ENCODE data around the gene CMA1.

DNA sequence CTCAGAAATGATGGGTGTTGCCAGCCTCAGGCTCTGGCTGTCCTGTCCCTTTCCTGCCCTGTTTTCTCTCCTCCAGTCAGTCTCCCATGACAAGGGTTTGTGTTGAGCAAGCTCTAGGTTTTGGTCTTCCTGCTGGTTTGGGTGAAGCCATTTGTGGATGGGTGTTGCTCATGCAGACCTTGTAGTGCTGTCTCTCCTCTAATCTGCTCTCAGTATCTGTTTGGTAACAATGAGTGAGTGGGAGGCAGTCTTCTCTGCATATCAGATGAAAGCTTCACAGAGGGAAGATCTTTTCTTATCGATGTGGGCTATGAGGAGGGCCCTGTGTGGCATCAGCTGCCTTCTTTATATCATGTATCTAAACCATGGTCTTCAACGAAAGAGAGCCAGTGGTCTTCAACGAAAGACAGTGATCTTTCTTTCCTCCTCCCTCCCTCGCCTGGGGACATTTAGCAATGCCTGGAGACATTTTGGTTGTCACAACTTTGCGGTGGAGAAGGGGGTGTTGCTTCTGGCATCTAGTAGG lies 3.6 kb downstream of the CMA1 start:
- no peak for TF ChIP-seq EZH2 (IDR thresholded peaks at IDR 0.05; ENCODE audit: borderline replicate concordance, low read depth, low read length, poor library complexity, severe bottlenecking)
- TF ChIP-seq, protein P1, sequence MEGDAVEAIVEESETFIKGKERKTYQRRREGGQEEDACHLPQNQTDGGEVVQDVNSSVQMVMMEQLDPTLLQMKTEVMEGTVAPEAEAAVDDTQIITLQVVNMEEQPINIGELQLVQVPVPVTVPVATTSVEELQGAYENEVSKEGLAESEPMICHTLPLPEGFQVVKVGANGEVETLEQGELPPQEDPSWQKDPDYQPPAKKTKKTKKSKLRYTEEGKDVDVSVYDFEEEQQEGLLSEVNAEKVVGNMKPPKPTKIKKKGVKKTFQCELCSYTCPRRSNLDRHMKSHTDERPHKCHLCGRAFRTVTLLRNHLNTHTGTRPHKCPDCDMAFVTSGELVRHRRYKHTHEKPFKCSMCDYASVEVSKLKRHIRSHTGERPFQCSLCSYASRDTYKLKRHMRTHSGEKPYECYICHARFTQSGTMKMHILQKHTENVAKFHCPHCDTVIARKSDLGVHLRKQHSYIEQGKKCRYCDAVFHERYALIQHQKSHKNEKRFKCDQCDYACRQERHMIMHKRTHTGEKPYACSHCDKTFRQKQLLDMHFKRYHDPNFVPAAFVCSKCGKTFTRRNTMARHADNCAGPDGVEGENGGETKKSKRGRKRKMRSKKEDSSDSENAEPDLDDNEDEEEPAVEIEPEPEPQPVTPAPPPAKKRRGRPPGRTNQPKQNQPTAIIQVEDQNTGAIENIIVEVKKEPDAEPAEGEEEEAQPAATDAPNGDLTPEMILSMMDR (conservative IDR thresholded peaks at IDR 0.05; ENCODE audit: low read depth, low read length): no peak
